Hypothalamus (tissue), 51 donors: ENCODE measurements around the gene SMG5.

Source experiments
- DNase-seq, 51 donors: peaks; one replicate each; lab custom pipeline; 2025; lab: John Stamatoyannopoulos, UW

SMG5 gene

DNA sequence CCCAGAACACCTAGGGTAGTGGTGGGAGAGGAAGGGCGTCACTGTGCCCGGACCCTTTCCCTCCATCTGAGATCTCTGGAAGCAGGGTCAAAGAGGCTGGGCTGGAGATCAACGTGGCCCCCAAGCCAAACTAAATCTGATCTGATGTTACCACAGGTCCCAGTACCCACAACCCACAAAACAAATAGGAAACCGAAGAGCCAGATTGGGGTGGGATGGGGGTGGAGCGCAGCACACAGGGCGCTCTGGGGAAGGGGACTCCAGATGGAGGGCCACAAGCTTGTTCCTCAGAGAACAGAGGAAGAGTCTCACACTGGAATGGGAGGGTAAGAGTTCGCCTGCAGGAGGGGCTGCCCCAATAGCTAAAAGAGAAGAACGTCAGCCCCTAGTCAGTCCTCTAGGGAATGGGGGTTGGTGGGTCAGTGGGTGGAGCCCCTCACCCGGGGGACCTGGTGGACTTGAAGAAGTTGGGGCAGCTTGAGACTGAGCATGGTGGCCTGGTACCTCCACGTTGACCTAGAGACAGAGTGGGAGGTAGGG is 36.3 kb downstream of the SMG5 start:
- DNase-seq, result no peak

DNA sequence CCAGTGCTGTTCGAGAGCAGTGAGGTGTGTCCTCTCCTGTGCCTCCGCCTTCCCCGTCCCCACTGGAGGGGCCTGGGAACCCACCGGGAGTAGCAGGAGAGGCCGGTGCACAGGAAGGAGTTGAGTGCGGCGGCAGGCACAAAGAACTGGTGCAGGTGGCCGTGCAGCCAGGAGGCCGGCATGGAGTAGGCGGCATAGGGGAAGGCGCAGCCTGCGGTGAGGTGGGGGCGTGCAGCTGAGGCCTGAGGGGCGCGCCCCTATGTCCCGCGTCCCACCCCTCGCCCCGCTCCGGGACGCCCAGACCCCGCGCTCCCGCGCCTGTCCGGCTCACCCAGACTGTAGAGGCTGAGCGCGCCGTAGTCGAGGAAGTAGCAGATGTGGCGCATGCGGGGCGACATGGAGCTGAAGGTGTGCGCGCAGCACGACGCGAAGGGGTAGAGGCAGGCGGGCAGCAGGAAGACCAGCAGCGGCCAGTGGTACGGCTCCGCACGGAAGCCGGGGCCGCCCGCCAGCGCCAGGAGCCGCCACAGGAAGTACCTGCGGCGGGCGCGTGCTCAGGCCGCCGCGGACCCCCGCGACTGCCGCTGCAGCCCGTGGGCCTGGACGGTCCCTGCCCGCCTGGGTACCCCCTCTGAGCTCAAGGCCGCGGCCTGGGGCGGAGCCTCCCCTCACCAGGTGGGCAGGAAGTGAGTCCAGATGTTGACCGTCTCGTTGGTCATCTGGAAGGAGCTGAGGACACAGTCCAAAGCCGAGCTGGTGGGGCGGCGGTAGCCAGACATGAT is 37.0 kb downstream of the SMG5 start:
- peak in 5 of 51 donors; percentile 6 to 36 (median 17) for DNase-seq

DNA sequence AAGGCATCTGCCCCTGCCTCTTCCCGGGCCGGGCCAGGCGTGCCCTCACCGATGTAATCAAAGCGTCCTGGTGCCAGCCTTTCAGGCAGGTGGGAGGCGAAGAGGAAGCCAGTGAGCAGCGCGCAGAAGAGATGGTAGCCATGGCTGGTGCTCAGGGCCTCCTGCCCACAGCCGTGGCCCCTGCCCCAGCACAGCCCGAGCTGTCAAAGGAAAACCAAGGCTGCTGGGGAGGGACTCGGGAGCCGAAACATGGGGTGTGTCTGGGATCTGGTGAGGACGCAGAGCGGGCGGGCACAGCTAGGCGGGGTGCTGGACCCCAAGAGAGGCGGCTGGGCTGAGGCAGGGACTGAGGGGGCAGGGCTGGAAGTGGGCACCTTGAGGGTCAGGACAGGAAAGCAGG is 37.9 kb downstream of the SMG5 start:
- no peak for DNase-seq

DNA sequence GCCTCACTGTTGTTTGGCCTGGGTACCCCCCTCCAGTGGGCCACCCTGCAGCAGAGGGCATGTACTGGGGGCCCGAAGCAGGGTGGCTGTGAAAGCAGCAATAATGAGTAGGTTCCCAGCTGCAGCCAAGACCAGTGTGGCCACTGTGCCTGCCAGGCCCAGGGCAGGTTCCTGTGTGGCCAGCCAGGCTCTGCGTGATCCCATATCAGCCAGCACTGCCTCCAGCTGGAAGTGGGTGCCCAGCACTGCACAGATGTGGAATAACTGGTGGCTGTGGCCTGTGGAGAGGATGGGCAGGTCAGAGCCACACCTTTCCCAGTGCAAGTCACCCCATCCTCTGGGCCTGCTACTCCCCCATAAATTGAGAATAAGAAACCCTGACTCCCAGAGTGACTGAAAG is 38.5 kb downstream of the SMG5 start:
- no peak for DNase-seq

DNA sequence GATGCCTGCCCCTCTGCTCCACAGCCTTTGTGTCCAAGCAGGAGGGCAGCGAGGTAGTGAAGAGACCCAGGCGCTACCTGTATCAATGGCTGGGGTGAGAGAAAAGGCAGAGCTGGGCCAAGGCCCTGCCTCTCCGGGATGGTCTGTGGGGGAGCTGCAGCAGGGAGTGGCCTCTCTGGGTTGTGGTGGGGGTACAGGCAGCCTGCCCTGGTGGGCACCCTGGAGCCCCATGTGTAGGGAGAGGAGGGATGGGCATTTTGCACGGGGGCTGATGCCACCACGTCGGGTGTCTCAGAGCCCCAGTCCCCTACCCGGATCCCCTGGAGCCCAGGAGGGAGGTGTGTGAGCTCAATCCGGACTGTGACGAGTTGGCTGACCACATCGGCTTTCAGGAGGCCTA is 39.9 kb downstream of the SMG5 start:
- DNase-seq, result peak in 4 of 51 donors; percentile 19 to 45 (median 34)

DNA sequence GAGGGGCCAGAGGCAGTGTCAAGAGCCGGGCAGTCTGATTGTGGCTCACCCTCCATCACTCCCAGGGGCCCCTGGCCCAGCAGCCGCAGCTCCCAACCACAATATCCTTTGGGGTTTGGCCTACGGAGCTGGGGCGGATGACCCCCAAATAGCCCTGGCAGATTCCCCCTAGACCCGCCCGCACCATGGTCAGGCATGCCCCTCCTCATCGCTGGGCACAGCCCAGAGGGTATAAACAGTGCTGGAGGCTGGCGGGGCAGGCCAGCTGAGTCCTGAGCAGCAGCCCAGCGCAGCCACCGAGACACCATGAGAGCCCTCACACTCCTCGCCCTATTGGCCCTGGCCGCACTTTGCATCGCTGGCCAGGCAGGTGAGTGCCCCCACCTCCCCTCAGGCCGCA is 40.7 kb downstream of the SMG5 start, which contains the start of gene BGLAP:
Gene BGLAP, plus strand, starts transcription at position 259 of the 400 bp plus-strand sequence. Its CDS starts 48 bp downstream, at position 307.
- no peak for DNase-seq

DNA sequence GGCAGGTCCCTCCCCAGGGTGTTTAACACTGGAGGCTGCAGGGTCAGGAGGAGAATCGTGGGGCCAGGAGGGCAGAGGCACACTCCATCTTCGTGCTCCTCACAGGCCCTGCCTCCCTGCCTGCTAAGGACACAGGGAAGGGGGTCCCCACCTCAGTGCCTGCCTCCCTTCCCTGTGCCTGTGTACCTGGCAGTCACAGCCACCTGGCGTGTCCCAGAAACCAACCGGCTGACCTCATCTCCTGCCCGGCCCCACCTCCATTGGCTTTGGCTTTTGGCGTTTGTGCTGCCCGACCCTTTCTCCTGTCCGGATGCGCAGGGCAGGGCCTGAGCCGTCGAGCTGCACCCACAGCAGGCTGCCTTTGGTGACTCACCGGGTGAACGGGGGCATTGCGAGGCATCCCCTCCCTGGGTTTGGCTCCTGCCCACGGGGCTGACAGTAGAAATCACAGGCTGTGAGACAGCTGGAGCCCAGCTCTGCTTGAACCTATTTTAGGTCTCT is 41.3 kb downstream of the SMG5 start:
- DNase-seq, result peak in 2 of 51 donors; percentile 9 to 33

DNA sequence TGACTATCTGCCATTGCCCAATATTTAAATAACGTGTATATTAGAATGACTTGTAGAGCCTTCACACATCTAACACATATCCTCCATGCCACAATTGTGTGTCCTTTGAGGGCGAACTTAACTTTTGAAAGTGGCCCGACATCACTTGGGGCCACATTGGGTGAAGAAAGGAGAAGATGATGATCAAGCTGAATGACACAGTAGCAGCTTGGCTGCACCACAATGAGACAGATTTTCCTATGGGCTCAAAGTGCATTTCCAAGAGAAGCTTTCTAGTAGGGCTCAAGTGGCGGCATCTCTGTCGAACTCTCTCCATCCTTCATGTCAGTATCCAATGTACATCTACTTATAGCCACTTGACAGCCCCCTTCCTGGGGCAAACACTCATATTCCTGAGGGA is 44.4 kb downstream of the SMG5 start:
- DNase-seq, result no peak

DNA sequence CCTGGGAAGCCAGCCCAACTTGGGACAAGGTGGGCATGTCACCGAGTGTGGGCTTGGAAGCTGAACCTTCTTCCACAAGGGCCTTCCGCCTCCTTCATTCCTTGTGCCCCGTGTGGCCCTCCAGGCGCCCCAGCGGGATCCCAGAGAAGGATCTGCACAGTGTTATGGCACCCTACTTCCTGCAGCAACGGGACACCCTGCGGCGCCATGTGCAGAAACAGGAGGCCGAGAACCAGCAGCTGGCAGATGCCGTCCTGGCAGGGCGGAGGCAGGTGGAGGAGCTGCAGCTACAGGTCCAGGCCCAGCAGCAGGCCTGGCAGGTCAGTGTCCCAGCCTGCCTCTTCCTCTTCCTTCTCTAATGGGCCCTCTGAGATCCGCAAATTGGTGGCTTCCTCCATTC is 46.5 kb downstream of the SMG5 start:
- DNase-seq, result no peak

DNA sequence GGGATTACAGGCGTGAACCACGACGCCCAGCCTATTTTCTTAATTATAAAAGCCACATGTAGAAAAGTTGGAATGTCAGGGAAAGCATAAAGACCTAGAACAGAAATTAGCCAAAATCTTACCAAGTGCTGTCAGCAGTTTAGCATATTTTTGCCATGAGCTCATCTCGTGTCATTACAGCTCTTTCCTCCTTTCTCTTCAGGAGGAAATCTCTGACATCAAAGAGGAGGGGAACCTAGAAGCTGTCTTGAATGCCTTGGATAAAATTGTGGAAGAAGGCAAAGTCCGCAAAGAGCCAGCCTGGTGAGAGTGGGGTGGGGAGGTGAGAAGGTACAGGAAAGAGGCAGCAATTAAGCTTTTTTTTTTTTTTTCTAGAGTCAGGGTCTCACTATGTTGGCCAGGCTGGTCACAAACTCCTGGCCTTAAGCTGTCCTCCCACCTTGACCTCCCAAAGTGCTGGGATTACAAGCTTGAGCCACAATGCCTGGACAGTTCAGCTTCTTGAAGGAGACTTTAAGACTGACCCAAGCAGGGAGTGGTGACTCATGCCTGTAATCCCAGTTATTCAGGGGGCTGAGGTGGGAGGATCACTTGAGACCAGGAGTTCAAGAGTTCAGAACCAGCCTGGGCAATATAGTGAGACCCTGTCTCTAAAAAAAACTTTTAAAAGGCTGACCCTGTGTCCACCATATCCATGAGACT is 49.0 kb downstream of the SMG5 start:
- no peak for DNase-seq

DNA sequence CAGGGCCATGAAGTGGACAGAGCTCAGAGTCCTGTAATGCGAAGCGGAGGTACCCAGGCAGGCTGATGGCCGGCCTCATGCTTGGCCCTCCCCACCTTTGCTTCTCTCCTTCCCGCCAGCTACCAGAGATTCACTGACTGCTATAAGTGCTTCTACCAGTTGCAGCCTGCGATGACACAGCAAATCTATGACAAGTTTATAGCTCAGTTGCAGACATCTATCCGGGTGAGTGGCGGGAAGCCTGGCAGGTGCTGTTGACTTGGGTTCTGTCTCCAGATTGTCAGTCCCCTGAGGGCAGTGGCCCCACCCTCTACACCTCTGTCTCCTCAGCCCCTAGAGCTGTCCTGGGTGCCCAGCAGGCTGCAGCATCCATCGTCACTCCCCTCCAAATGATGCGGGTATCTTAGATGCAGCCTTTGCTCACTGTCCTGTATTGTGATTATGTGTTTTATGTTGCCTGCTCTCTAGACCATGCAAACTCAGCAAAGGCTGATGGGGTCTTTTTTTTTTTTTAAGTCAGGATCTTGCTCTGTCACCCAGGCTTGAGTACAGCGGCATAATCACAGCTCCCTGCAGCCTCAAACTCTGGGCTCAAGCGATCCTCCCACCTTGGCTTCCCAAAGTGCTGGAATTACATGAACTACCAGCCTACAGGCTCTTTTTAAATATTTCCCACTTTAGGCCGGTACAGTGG is 50.3 kb downstream of the SMG5 start:
- DNase-seq, result no peak

DNA sequence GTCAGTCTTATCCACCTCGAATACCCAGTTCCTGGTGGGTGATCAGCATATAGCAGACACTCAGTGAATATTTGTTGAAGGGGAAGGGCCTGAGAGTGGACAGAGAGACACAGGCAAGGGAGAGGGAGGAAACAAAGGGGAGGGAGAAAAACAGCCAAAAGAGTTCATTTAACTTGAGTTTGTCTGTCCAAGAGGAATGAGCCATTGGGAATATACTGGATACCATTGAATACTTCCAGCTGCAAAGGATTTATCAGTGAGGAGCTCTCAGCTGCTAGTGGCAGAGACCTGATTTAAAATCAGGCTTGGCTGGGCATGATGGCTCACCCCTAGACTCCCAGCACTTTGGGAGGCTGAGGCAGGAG is 52.2 kb downstream of the SMG5 start:
- DNase-seq, result no peak

DNA sequence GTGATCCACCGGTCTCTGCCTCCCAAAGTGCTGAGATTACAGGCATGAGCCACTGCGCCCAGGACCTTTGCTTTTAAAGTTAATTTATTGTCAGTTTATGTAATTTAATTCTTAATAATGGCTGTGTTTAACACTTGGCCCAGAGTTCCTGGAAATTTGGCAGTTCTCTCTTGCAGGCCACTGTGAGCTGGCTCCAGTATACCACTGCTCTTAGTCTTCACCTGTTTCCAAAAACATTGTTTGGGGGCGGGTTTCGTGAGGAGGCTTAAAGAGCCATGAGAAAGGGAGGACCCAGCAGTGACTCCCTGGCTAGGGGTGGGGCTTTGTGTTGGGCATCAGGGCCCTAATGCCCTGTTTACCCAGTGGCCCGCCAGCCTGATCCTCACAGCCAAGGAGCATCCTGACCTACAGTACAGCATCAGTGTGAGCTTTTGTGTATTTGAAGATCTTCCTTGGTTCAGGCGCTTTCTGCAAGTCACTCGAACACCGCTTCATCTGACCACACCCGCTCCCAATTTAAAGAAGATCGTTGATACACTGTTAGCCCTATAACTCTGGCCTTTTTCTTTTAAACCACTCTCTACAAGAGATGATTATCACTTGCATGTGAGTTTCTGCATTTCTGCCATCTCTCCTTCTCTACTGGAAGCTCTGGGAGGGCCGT is 52.7 kb downstream of the SMG5 start:
- no peak for DNase-seq

DNA sequence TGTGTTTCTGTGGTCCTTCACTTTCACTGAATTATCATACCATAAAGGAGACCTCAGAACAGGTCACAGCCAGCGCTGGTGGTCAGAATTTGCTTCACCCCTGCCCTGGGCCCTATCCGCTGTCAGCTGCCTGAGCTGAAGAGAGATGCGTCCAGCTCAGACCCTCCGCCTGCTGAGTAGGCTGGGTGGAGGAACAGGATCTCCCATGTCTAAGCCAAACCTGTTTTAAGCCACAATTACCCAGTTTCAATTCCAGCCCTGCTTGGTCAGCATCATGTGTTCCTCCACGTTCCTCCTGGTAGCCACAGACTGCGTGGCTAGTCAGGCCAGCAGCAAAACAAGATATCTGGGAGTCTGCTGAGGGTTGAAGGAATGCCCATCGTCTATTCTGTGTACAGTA is 54.1 kb downstream of the SMG5 start:
- no peak for DNase-seq

DNA sequence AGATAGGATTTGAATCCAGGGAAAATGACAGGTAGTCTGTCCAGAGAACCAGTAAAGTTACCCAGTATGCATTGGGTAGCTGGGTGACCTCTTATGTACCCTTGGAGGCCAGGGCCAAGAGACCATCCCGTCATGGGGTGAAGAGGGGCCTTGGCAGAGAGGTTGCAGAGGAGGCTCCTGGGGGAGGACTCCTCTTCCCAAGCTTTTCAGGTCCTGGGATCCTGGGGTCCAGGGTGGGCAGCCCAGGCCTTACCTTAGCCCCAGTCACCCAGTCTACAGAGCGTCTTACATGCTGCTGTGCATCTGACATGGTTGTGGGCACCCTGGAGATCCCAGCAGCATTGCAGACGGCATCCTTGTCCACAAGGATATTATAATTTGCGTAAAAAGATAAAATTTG is 55.8 kb downstream of the SMG5 start:
- DNase-seq, result no peak

DNA sequence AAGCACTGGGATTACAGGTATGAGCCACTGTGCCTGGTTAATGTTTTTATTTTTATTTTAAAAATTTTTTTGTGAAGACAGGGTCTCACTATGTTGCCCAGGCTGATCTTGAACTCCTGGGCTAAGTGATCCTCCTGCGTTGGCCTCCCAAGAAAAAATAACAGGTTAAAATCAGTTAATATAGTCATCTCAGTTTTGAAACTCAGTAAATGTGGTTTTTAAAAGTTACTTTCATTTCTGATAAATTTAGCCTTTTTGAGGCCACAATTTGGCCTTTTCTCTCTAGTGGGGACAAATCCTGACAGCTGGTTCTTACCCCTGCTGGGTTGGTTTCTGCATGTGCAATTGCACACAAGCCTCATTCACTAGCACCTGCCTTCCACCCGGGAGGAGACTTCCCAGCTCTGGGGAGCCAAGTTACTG is 56.5 kb downstream of the SMG5 start:
- no peak for DNase-seq

DNA sequence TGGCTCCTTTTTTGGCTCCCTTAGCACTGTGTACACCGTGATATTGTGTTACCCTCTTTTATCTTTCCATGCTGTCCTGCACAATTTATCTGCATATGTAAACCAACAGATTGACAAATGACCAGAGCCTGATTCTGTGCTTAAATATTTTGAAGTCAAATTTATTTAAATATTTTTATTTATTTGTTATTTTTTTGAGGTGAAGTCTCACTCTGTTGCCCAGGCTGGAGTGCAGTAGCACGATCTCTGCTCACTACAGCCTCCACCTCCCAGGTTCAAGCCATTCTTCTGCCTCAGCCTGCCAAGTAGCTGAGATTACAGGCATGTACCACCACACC is 57.0 kb downstream of the SMG5 start:
- no peak for DNase-seq

DNA sequence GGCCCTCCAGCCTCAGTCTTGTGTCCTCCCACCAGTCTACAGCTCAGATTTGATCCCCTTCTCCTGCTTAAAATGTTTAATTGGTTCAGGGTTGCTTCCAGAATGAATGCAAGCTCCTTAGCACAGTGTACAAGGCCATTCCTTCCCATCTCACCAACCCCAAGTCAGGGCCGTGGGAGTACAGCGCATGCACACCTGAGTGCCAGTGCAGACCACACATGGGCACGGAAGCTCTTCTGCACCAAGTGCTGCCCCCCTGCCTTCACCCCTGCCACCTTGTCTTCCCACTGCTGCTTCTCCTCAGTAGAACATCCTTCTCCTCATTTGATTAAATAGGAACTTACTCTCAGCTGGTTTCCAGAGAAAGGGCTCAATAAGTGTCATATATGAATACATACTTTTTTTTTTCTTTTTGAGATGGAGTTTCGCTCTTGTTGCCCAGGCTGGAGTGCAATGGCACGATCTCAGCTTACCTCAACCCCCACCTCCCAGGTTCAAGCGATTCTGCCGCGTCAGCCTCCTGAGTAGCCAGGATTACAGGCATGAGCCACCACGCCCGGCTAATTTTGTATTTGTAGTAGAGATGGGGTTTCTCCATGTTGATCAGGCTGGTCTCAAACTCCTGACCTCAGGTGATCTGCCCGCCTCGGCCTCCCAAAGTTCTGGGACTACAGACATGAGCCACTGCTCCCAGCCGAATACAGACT is 60.5 kb downstream of the SMG5 start:
- no peak for DNase-seq

DNA sequence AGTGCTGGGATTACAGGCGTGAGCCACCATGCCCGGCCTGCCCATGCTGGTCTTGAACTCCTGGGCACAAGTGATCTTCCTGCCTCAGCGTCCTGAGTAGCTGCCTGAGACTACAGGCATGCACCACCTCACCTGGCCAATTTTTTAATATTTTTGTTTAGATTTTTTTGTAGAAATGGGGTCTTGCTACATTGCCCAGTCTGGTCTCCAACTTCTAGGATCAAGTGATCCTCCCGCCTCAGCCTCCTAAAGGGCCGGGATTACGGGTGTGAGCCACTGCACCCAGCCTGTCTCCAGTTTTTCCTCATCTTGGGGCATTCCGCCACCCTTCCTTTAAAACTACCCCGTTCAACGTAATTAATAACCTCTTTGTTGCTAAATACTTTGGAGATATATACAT is 62.4 kb downstream of the SMG5 start:
- DNase-seq, result no peak

DNA sequence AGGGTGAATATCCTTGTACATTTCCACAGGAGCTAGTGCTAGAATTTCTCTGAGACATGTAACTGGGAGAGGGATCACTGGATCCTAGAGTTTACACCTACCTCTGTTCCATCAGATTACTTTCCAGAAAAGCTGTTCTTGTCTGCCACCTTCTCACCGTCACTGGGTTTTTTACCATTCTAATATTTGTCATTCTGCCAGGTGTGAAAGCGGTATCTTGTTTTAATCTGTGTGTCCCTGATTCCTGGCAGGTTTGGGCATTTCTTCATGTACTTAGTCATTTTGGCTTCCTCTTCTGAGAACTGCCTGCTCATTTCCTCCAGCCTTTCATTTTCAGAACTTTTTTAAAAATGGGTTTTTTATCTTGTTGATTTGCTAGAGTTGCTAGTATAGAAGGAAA is 64.8 kb downstream of the SMG5 start:
- no peak for DNase-seq
